GM18511 (cell line): ENCODE data around the gene BRD1.
"Not testable (repeated sequence)": the region's sequence is repeated elsewhere in the genome, so short reads cannot be mapped to it uniquely, and the experiment has no call there.

Experiments
- ATAC-seq: cut with Tn5 transposase; IDR thresholded peaks from one replicate; pipeline ENCODE4 v1.9.1; 2021; ENCODE audit warnings: mild to moderate bottlenecking, moderate library complexity; ENCODE audit not compliant: unreplicated experiment

Gene BRD1

GRCh38 chr22:49853981-49854831 lies 26.5 kb upstream of the BRD1 start:
- ATAC-seq: peak; percentile 22

- peak; percentile 82 for ATAC-seq
Observed at GRCh38 chr22:49852898-49853894, 25.5 kb upstream of the BRD1 start, which contains the start of gene ZBED4. ZBED4 (plus strand) TSS chr22:49853844; CDS start chr22:49883663, 29,819 bp downstream.

GRCh38 chr22:49852568-49852897 lies 24.9 kb upstream of the BRD1 start:
- ATAC-seq: not testable (repeated sequence)

GRCh38 chr22:49850959-49851802 lies 23.5 kb upstream of the BRD1 start:
- no peak for ATAC-seq

GRCh38 chr22:49850021-49850911 lies 22.6 kb upstream of the BRD1 start:
- no peak for ATAC-seq

GRCh38 chr22:49849161-49850020 lies 21.7 kb upstream of the BRD1 start:
- no peak for ATAC-seq

GRCh38 chr22:49848690-49849160 lies 21.1 kb upstream of the BRD1 start:
- ATAC-seq: no peak

GRCh38 chr22:49847751-49848689 lies 20.3 kb upstream of the BRD1 start:
- ATAC-seq: no peak

- ATAC-seq: no peak
Observed at GRCh38 chr22:49845666-49846459, 18.2 kb upstream of the BRD1 start.

- no peak for ATAC-seq
Observed at GRCh38 chr22:49845241-49845640, 17.6 kb upstream of the BRD1 start.

- ATAC-seq: no peak
Observed at GRCh38 chr22:49838771-49839717, 11.4 kb upstream of the BRD1 start.

GRCh38 chr22:49833340-49834007 lies 5.8 kb upstream of the BRD1 start:
- no peak for ATAC-seq

- no peak for ATAC-seq
Observed at GRCh38 chr22:49829044-49829853, 1.6 kb upstream of the BRD1 start.

- ATAC-seq: no peak
Observed at GRCh38 chr22:49828599-49828965, 909 bp upstream of the BRD1 start.
